Skin epidermis (tissue), 12 donors: ENCODE measurements around the gene RTL5.

ENCODE experiments used
- H3K27ac ChIP-seq, 21 experiments: fragments of 200-600 bp; sonication (generic) in 11 of 21; one replicate each; pipeline ENCODE4 v1.5.0; 2020; ENCODE audit warnings: mild to moderate bottlenecking in 3 of 21, inconsistent platforms in 2 of 21, moderate library complexity in 2 of 21
- H3K4me3 ChIP-seq, 7 experiments: fragments of 200-600 bp; sonication (generic) in 2 of 7; one replicate each; pipeline ENCODE4 v1.5.0; 2020; ENCODE audit warnings: inconsistent platforms in 2 of 7, mild to moderate bottlenecking in 2 of 7, moderate library complexity in 1 of 7

Gene RTL5

DNA sequence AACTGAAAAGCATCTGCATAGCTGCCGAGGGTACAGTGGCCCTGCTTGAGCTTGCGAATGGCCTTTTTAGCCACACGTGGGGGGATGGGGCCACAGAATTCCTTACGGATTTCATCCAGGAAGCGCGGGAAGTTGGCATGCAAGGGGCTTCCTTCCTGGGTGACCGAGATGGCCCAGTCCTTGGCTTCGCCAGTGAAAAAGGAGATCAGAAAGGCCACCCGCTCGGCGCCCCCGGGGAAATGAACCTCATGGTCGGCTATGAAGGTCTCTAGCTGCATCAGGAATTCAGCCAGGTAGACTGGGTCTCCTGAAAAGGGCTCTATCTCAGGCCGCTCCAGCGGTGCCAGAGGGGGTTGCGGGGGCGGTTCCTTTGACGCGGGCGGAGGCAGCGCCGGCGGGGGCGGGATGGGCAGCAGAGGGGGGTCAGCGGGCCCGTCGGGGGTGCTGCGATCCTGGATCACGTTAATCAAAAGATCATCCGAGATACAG is 909 bp downstream of the RTL5 start:
- H3K27ac ChIP-seq: peak overlapping the region in 5 of 21 experiments; percentile 31 to 75 (median 65)
- H3K4me3 ChIP-seq: peak overlapping the region in 6 of 7 experiments; percentile 22 to 41 (median 30)

DNA sequence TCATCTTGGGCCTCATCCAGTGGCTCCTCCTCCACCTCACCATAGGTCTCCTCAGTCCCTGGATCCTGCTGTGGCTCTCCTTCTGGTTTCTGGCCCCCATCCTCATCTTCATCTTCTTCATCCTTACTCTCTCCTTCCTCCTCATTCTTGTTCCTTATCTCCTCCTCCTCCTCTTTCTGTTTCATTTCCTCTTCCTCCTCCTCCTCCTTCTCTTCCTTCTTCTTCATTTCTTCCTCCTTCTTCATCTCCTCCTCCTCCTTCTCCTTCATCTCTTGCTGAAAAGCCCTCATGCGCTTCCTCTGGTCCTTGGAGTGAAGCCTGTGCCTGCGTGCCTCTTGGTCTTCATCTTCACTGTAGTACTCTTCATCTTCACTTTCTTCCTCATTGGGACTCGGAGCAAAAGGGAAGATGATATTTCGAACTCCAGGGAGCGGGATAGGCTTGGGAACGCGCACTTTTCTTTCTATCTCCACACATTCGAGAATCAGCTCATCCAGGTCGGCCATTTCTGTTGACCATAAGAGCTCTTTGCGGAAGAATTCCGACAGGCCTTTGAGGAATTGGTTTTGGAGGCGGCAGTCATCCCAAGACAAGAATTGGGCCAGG is 1.5 kb downstream of the RTL5 start:
- Histone ChIP-seq H3K4me3 (no peak overlapping the region), H3K27ac (no peak overlapping the region)

DNA sequence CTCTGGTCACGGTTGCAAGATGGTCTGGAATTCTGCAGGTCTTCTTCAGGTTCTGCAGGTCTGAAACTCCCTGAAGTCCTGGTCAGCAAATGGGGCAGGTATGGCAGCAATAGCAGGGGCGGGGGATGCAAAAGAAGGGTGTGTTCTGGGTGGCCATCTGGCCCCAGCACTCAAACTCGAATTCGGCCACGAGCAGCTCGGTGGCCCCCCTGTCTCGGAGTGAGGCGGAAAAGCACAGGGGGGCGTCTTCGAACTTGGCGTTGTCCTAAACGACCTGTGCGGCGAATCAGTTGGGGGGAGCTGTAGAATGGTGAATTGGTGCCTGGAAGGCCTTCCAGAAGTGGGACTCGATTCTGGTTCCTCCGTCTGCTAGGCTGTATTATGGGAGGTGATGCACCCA is 2.1 kb downstream of the RTL5 start:
- Histone ChIP-seq H3K4me3 (no peak overlapping the region), H3K27ac (no peak overlapping the region)

DNA sequence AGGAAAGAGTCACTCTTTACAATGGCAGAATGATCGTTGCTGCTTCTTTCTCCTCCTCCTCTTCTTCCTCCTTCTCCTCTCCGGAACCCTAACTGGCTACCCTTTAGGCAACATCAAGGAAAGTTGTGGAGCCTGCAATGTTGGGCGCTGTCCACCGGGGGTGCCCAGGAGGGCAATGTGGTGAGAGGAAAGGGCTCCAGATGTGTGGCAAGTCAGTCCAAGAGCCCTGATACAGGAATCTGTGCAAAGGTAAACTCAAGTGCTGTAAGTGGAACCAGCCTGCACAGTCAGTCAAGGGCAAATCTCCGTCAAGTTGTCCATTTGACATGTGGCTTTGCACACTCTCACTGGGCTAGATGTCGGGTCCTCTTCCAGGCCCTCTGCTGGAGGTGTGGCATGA is 2.8 kb downstream of the RTL5 start:
- Histone ChIP-seq H3K4me3 (no peak overlapping the region), H3K27ac (no peak overlapping the region)

DNA sequence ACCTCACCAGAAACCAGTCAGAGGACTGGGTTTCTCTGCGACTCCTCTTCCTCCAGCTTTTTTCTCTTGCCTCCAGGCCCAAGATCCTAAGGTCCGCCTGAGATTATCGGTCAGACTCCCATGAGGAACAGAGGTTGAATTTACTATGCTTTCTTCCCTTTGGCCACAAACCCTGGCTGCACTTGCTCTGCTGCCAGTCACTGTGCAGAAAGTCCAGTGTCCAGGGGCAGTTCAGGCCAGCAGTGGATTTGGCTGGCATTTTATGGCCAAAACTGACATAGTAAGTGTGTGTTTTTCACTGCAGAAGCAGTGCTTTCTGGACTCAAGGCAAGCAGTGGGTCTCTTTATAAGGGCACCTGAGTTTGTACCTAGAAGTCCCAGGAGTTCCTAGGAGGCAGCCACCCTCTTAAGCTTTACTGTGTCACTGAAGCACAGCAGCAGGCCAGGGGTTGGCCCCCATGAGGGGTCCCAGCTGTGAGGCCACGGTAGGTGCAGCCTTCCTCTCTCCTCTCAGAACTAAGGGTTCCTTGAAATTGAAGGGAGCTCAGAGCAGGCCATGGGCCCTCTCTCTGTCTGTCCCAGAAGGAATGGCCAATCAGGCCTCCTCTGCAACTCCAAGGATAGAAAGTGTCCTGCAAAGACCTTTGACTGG is 3.4 kb downstream of the RTL5 start:
- Histone ChIP-seq H3K4me3 (no peak overlapping the region), H3K27ac (peak overlapping the region in 2 of 21 experiments; percentile 3 to 12)

DNA sequence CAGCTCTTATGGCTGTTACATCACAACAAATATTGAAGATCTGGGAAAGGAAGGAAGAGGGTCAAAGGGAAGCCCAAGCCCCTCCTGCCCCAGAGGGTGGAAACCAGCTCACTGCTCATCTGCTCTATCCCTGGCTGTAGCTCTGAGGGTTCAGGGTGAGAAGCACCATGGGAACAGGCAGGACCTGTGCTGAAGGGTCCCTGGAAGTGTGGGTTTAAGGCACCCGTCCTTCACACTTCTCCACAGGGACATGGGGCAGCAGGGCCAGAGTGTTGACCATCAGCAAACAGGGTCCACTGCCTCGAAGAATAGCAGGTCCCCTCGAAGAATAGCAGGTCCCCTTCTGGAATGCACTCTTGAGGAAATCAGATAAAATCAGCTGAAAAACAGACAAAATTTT is 4.4 kb downstream of the RTL5 start:
- Histone ChIP-seq H3K4me3 (no peak overlapping the region), H3K27ac (no peak overlapping the region)

DNA sequence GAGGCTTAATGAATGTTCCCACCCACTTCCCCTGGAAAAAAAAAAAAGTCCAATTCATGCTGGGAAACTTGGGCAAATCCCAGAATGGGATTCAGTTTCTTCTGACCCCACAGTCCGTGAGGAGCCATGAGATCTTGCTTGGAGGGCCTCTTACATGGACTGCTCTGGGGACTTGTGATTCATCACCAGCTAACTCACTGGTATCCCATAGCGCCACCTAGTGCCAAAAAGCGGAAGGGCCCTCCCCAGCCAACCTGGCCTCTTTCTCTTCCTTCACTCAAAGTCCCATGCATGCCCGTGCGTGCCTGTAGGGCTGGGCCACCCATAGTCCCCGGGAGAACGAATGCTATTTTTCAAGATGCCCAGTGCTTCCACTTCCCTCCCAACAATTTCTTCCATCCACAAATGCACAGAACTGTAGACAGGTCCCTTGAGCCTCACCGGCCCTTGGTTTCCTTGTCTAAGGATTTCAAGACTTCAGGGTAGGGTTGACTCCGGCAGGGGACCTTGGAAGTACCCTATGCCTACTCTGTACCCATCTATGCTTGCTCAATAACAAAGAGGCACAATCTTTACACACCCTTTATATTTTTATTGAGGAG is 5.1 kb downstream of the RTL5 start:
- peak overlapping the region in 4 of 21 experiments; percentile 22 to 72 (median 52) for H3K27ac ChIP-seq
- no peak overlapping the region for H3K4me3 ChIP-seq

DNA sequence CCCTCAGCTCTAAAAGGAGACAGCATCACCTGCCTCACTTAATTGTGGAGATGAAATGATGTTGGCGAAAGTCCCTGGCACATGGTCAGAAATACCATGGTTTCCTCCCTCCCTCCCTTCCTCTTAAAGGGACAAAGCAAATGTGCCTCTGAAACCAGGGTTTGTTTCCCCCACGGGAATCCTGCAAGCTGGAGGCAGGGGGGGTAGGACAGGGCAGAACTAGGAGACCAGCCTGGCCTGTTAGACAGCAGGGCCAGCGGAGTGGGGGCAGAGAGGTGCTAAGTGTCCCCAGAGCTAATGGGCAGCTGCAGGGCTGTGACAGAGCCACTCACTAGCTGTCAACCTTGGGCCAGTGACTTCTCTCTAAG is 5.7 kb downstream of the RTL5 start:
- H3K4me3 ChIP-seq: no peak overlapping the region
- peak overlapping the region in 11 of 21 experiments; percentile 22 to 72 (median 44) for H3K27ac ChIP-seq

DNA sequence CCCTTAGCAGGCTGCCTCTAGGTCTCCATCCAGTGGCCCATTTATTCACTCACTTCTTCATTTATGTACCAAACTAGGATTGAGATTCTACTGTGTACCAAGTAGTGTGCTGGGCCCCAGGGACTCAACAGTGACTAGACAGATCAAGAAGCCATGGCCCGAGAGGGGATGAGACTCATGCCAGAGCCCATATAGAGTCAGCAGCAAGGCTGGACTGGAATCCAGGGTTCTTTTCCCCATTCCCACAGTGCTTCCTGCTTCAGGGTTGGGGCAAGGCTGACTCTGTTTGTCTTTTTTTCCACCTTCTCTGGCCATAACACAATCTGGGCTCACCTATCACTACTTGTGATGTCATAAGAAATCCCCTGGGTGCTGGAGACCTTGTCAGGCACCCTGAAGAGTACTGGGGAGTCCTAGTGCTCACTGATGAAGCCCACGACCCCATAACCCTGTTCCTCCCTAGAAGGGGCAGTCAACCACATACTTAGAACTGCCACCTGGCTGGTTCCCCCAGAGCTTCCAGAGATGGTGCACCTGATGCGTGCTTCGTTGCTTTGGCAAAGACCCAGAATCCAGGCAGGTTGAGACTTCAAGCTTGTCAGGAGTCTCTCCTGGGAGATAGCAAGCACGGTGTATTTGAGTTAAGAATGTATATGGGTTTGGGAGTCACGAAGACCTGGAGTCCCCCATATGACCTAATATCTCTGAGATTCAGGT is 6.2 kb downstream of the RTL5 start:
- H3K27ac ChIP-seq: peak overlapping the region in 9 of 21 experiments; percentile 22 to 54 (median 44)

DNA sequence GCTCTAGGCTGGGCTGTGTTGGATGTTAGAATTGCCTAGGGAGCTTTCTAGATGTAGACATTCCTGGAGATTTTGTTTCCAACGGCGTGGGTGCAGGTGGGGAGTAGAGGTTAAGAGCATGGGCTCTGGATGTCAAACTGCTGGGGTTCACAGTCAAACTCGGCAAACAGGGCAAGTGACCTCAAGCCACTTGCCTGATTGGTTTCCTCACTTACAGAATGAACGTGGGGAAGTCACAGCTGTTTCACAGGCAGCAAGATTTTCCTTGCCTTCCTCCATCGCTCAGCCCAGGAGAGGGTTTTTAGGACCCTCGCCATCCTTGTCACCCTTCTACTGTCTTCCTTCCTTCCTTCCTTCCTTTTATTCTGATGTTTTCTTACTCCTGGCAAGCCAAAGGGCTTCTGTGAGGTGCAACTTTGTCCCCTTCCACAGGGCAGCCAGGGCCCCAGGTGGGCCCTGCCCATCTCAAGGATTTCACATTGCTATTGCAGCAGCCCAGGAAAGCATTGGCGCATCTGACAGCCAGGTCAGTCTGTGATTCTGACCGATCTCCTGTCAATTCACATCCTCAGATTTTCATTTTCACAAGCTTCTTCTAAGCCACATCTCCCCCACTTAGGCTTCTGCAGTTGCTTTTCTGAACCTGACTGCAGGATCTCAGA is 7.0 kb downstream of the RTL5 start:
- H3K27ac ChIP-seq: peak overlapping the region in 4 of 21 experiments; percentile 6 to 63 (median 24)
- H3K4me3 ChIP-seq: no peak overlapping the region

More for the DNA sequence above, 6.2 kb downstream of the RTL5 start:
- no peak overlapping the region for H3K4me3 ChIP-seq

DNA sequence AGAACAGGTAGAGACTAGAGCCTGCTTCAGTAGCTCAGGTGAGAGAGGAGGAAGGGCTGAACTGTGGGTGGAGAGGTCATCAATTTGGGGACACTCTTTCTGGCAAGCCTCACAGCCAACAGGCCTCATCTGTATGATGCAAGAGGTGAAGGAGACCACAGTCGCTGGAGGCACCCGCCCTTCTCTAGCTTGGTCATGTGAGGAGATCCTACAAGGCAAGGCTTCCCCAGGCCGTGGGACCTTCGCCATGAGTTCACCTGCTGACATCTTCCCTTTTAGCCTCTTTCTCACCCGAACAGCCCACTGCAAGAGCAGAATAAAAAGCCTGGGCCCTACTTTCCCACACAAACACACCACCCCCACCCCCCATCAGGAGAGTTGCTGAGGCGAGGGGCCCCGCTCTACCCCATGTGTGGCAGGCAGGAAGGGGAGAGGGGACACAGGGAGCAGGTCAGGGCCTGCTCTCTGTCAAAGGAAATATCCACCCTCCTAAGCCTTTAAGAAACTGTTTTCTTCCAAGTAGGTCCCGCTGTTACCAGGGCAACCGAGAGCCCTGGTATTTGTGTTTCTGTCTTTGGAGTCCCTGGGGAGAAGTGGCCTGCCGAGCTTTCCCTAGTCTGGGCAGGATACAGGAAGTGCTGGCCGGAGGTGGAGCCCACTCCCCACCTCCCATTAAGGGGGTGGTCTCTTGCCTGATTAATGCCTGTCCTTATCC is 8.1 kb downstream of the RTL5 start:
- peak overlapping the region in 14 of 21 experiments; percentile 17 to 84 (median 39) for H3K27ac ChIP-seq

DNA sequence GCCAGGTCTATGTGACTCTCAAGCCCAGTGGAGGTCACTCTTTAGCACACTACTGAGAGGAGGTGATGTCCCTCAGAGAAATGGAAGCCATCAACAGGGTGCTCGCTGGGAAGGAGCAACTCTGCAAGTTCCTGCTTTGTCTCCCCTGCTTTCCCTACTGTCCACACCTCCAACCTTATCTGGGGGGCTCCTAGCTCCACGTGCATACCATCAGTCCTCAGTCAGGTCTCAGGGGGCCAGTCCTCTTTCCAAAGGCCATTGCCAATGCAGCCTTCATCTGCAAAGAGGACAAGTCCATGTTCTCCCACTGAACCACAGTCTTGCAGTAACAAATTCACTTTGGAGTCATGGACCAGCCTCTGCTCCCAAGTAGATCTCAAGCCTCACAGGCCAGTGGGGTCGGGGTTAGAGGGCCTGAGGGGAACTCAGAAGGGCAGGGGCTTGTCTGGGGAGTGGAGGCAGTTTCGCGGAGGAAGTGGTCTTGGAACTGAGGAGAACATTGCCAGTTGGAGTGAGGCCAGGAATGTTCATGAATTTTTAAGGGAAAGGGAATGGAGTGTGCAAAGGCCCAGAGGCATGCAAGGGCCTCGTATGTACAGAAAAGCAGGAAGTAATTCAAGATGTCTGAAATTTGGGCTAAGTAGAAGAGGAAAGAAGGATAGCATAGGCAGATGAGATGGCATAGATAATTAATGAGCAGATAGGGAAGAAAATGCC is 8.9 kb downstream of the RTL5 start:
- Histone ChIP-seq H3K4me3 (no peak overlapping the region), H3K27ac (peak overlapping the region in 11 of 21 experiments; percentile 13 to 84 (median 48))

More for the DNA sequence above, 8.1 kb downstream of the RTL5 start:
- no peak overlapping the region for H3K4me3 ChIP-seq

DNA sequence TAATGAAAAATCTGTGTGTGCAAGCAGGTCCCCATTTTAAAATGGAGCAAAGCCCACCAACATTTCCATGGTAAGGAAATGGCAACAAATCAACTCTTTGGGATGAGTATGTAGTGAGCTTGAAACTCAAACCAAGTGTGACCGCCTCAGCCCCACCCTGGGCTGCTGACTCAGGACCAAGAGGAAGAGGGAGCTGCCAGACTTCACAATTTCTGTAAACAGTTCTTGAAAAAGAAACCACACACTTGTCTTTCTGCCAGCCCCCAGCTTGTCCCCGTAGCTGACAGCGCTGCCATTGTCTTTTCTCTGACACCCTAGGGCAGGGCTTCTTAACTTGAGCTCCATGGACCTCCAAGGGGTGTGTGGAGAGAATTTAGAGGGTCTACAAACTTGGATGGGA is 10.3 kb downstream of the RTL5 start:
- Histone ChIP-seq H3K27ac (peak overlapping the region in 16 of 21 experiments; percentile 9 to 84 (median 64)), H3K4me3 (no peak overlapping the region)

DNA sequence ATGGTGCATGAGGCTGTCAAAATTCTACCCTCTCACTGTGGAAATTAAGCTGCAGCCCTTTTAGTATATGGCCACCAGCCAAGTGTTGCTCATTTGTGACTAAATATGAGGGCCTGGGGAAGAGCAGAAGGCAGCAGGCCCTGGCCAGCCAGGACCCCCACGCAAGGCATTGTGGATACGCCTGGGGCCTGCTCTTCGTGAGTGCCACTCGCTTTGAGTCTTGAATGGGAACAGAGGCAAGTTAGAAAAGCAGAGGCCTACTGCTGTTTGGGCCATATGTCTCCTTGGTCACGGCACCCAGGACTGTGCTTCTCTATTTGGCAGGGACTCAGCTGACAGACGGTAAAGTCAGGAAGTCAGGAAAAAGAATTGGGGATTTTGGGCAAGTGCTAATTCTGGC is 10.9 kb downstream of the RTL5 start:
- Histone ChIP-seq H3K27ac (peak overlapping the region in 19 of 21 experiments; percentile 8 to 84 (median 60)), H3K4me3 (no peak overlapping the region)

DNA sequence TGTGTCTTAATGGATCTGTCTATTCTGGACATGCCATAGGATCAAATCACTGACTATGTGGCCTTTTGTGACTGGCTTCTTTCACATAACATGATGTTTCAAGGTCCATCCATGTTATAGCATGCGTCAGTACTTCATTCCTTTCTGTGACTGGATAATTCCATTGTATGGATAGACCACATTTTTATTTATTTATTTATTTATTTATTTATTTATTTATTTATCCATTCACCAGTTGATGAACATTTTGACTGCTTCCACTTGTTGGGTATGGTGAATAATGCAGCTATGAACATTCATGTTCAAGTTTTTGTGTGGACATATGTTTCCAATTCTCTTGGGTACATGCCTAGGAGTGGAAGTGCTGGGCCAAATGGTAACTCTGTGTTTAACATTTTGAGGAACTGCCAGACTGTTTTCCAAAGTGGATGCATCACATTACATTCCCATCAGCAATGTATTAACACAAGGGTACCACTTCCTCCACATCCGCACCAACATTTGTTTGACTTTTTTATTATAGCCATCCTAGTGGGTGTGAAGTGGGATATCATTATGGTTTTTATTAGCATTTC is 14.0 kb downstream of the RTL5 start:
- Histone ChIP-seq H3K4me3 (no peak overlapping the region), H3K27ac (no peak overlapping the region)

DNA sequence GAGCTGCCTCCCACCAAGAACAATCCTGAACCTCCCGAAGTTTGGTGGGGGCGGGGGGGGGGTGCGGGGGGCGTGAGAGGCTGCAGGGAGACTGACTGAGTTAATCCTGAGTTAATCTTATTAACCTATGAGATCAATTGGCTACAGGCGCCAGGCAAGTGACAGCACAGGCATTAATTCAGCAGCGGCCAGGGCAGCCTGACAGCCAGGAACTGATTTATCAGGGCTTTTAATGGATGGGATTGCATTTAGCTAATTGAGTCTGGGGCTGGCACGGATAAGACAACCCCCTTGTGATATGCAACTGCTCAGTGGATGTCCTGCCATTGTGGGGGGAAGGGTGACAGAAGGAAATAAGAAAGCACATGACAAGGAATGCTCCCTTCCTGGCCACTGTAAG is 16.3 kb downstream of the RTL5 start:
- H3K27ac ChIP-seq: no peak overlapping the region

DNA sequence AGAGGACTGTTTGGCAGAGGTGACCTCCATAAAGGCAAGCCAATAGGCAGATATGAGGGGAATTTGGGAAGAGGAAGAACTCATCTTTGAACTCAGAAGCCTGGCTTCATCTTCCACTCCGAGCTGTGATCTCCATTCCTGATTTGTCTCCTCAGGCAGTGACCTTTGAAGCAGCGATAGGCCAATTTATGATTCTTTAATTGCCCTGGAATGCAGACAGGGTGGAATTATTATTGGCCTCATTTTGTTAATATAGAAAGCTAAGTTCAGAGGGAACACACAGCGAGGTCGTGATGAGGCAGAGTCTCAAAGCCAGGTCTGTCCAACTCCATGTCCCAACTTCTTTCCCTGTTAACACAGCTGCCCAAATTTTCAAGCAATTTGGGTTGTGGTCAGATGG is 16.9 kb downstream of the RTL5 start:
- Histone ChIP-seq H3K27ac (no peak overlapping the region), H3K4me3 (no peak overlapping the region)

More for the DNA sequence above, 16.3 kb downstream of the RTL5 start:
- H3K4me3 ChIP-seq: no peak overlapping the region

DNA sequence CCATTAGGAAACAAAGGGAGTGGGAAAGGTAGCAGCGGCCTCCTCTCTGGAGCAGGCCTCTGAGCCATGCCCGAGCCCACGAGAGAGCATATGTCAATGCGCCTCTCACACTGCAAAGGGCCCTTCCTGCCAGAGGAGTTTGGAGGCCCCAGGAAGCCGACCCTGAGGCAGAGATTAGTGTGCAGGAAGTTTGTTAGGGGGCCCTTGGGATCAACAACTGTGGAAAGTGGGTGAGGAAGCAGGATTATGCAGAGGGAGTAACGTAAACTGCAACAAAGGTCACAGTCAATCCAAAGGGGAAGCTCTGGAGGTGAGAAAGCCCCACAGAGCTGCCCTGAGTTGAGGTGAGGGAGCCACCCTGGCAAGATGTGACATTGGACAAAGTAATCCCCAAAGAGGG is 17.4 kb downstream of the RTL5 start:
- H3K27ac ChIP-seq: no peak overlapping the region
- H3K4me3 ChIP-seq: no peak overlapping the region
